PC-3 (cell line): ENCODE data around the gene CSAG3. TPM values are rescaled to one million over a fixed set of nuclear protein-coding genes. Genes with fewer than 3 reads are reported as not detected.
"Not testable (repeated sequence)": the region's sequence is repeated elsewhere in the genome, so short reads cannot be mapped to it uniquely, and the experiment has no call there.

Experiments used
- ATAC-seq: fragments of 200-7000 bp; cut with Tn5 transposase; 2 replicates; pipeline ENCODE4 v1.9.1; 2020; ENCODE audit warnings: mild to moderate bottlenecking, moderate library complexity
- Bru-seq: library from RNA; stranded (reverse); fragments of 400-500 nt; gene quantifications from one replicate; lab custom pipeline; 2021; lab: Mats Ljungman, UMichigan
- BruChase-seq, 2 experiments: library from RNA; stranded (reverse); fragments of 400-500 nt; gene quantifications; one replicate each; lab custom pipeline; 2021; lab: Mats Ljungman, UMichigan
- BruUV-seq: library from RNA; stranded (reverse); fragments of 400-500 nt; replicated peaks from 2 replicates; lab custom pipeline; 2021; lab: Mats Ljungman, UMichigan
- CTCF ChIA-PET: fragments of 300-600 bp; sonication (Branson Sonifier 250); formaldehyde crosslinking; loops from one replicate; lab custom pipeline; 2022; ENCODE audit warnings: antibody characterized with exemption; lab: Charles Lee
- POLR2A ChIA-PET: fragments of 300-600 bp; sonication (Branson Sonifier 250); formaldehyde crosslinking; loops from one replicate; lab custom pipeline; 2022; ENCODE audit warnings: antibody characterized with exemption; ENCODE audit not compliant: unreplicated experiment; lab: Charles Lee
- DNase-seq: peaks from one replicate; pipeline ENCODE4 v3.0.0-alpha.2; 2015
- H2AFZ ChIP-seq: fragments of 300-600 bp; sonication (generic); 2 replicates; pipeline ENCODE4 v1.6.0; 2016; ENCODE audit warnings: antibody characterized with exemption, low read length
- H3F3A ChIP-seq: fragments of 300-600 bp; sonication (generic); one replicate; pipeline ENCODE4 v1.6.0; 2017; ENCODE audit warnings: antibody characterized with exemption, low read length, control low read depth, mild to moderate bottlenecking; ENCODE audit not compliant: unreplicated experiment
- H3K27ac ChIP-seq: fragments of 300-600 bp; sonication (generic); 2 replicates; pipeline ENCODE4 v1.5.1; 2016; ENCODE audit warnings: mild to moderate bottlenecking, low read length
- H3K27me3 ChIP-seq: fragments of 300-600 bp; sonication (generic); 2 replicates; pipeline ENCODE4 v1.6.1; 2016; ENCODE audit warnings: low read length, mixed read lengths
- H3K36me3 ChIP-seq: fragments of 300-600 bp; sonication (generic); 2 replicates; pipeline ENCODE4 v1.6.1; 2016; ENCODE audit warnings: low read depth, mixed run types, low read length, mixed read lengths
- H3K4me1 ChIP-seq: fragments of 300-600 bp; sonication (generic); 2 replicates; pipeline ENCODE4 v1.5.1; 2016; ENCODE audit warnings: low read length; ENCODE audit not compliant: insufficient read depth
- H3K4me2 ChIP-seq: fragments of 300-600 bp; sonication (generic); 2 replicates; pipeline ENCODE4 v1.6.0; 2016; ENCODE audit warnings: low read length
- H3K4me3 ChIP-seq: fragments of 300-600 bp; sonication (generic); 2 replicates; pipeline ENCODE4 v1.5.1; 2016; ENCODE audit warnings: mild to moderate bottlenecking, low read length, mixed read lengths
- H3K79me2 ChIP-seq: fragments of 300-600 bp; sonication (generic); 2 replicates; pipeline ENCODE4 v1.6.1; 2017; ENCODE audit warnings: low read length, mixed read lengths
- H3K9ac ChIP-seq: fragments of 300-600 bp; sonication (generic); 2 replicates; pipeline ENCODE4 v1.6.0; 2016; ENCODE audit warnings: mild to moderate bottlenecking, low read length
- H3K9me2 ChIP-seq: fragments of 300-600 bp; sonication (generic); replicated peaks from 2 replicates; pipeline ENCODE4 v1.6.1; 2016; ENCODE audit warnings: mixed run types, low read length, mixed read lengths
- H3K9me3 ChIP-seq: fragments of 300-600 bp; sonication (generic); 2 replicates; pipeline ENCODE4 v1.6.1; 2016; ENCODE audit warnings: low read length, mixed read lengths
- H4K20me1 ChIP-seq: fragments of 300-600 bp; sonication (generic); 2 replicates; pipeline ENCODE4 v1.6.1; 2016; ENCODE audit warnings: low read length, mixed read lengths
- CTCF ChIP-seq: fragments of 300-600 bp; sonication (generic); conservative IDR thresholded peaks from 2 replicates; pipeline ENCODE4 v1.5.1; 2017; ENCODE audit warnings: antibody characterized with exemption, low read depth, mild to moderate bottlenecking, low read length
- EZH2 ChIP-seq: fragments of 300-600 bp; sonication (generic); IDR thresholded peaks from one replicate; pipeline ENCODE4 v1.6.1; 2017; ENCODE audit warnings: antibody characterized with exemption, mild to moderate bottlenecking, low read length; ENCODE audit not compliant: unreplicated experiment
- EZH2phosphoT487 ChIP-seq: fragments of 300-600 bp; sonication (generic); IDR thresholded peaks from 2 replicates; pipeline ENCODE4 v1.6.1; 2018; ENCODE audit warnings: mild to moderate bottlenecking, antibody characterized with exemption, low read length, borderline replicate concordance
- intact Hi-C: fragments of 100-400 bp; cut with micrococcal nuclease; formaldehyde crosslinking; loops from 2 replicates; pipeline ENCODE4 v1.9.0; 2023
- long read RNA-seq: library from polyadenylated mRNA; unstranded; transcript quantifications from one replicate; pipeline ENCODE4 v2.0.0, GENCODE V29; 2021; ENCODE audit not compliant: unreplicated experiment
- total RNA-seq: library from RNA; depleted of rRNA; stranded (reverse); fragments of >200 nt; gene quantifications from 2 replicates; pipeline ENCODE4 v1.2.3, GENCODE V29; 2014; rRNA removed

CSAG3 gene
- total RNA-seq (not detected in 2 replicates), Bru-seq, nascent RNA (not detected), BruChase-seq, experiment 1, labeled RNA remaining after a 6-hour chase (not detected), BruChase-seq, experiment 2, labeled RNA remaining after a 2-hour chase (not detected)
- long read RNA-seq = 0 reads

- H3K9me3 ChIP-seq, H3K4me1 ChIP-seq, H3K4me3 ChIP-seq, H3K9me2 ChIP-seq, H3K9ac ChIP-seq, H3F3A ChIP-seq, POLR2A ChIA-PET, H3K79me2 ChIP-seq, H3K4me2 ChIP-seq, DNase-seq, H4K20me1 ChIP-seq, H3K36me3 ChIP-seq, H2AFZ ChIP-seq, BruUV-seq, ATAC-seq, H3K27me3 ChIP-seq, H3K27ac ChIP-seq, intact Hi-C loops, CTCF ChIA-PET: not testable (repeated sequence)
Measured at GRCh38 chrX:152758918-152759317, at the start of gene CSAG3. Gene CSAG3 (plus strand): TSS chrX:152759218.

- BruUV-seq, DNase-seq, intact Hi-C loops, H3K9ac ChIP-seq, H3K9me2 ChIP-seq, H3K36me3 ChIP-seq, H3K4me2 ChIP-seq, CTCF ChIA-PET, H3K79me2 ChIP-seq, H3K27me3 ChIP-seq, H3F3A ChIP-seq, POLR2A ChIA-PET, H2AFZ ChIP-seq, H3K9me3 ChIP-seq, ATAC-seq, H4K20me1 ChIP-seq, H3K4me3 ChIP-seq, H3K4me1 ChIP-seq, H3K27ac ChIP-seq: not testable (repeated sequence)
Measured at GRCh38 chrX:152713195-152713594, 45.8 kb upstream of the CSAG3 start.

GRCh38 chrX:152713815-152714787, 44.9 kb upstream of the CSAG3 start, which contains the start of gene MAGEA2B:
Gene MAGEA2B (plus strand): TSS chrX:152714628. CDS start chrX:152717107, 2,479 bp downstream.
- H3K9me3 ChIP-seq, POLR2A ChIA-PET, CTCF ChIA-PET, H3K9me2 ChIP-seq, DNase-seq, H3K36me3 ChIP-seq, H3F3A ChIP-seq, BruUV-seq, H3K27ac ChIP-seq, H3K27me3 ChIP-seq, H3K4me3 ChIP-seq, intact Hi-C loops, H3K79me2 ChIP-seq, H3K9ac ChIP-seq, H2AFZ ChIP-seq, H4K20me1 ChIP-seq, H3K4me1 ChIP-seq, ATAC-seq, H3K4me2 ChIP-seq: not testable (repeated sequence)

GRCh38 chrX:152725409-152725808, 33.6 kb upstream of the CSAG3 start:
- ATAC-seq (no peak), DNase-seq (no peak)
- no peaks in the 10 kb centered on the region for H3K9me2 ChIP-seq
- H4K20me1 ChIP-seq = no peaks in the 10 kb centered on the region
- H3K36me3 ChIP-seq = no peaks in the 10 kb centered on the region
- H3F3A ChIP-seq = no peaks in the 10 kb centered on the region
- intact Hi-C loops = no loop called here
- no peak overlapping the region for H3K27ac ChIP-seq
- no TSS peak for BruUV-seq
- ChIA-PET POLR2A (no interaction called here), CTCF (no interaction called here)
- peaks cover 10% of the 10 kb centered on the region for H3K27me3 ChIP-seq
- no peak overlapping the region for H3K9ac ChIP-seq
- H3K4me3 ChIP-seq = no peak overlapping the region
- no peak overlapping the region for H3K4me2 ChIP-seq
- no peak for TF ChIP-seq EZH2phosphoT487
- no peak for TF ChIP-seq CTCF
- TF ChIP-seq EZH2 = no peak
- no peak overlapping the region for H2AFZ ChIP-seq
- no peaks in the 10 kb centered on the region for H3K79me2 ChIP-seq
- no peaks in the 10 kb centered on the region for H3K4me1 ChIP-seq
- no peaks in the 10 kb centered on the region for H3K9me3 ChIP-seq
